Measurements from ENCODE around the gene GLIS1. TPM values are rescaled to one million over a fixed set of nuclear protein-coding genes. Genes with fewer than 3 reads are reported as not detected.

GLIS1 gene
- total and polyA plus RNA-seq, 7 donors, result 0.03 to 0.40 (median 0.15) TPM

DNA sequence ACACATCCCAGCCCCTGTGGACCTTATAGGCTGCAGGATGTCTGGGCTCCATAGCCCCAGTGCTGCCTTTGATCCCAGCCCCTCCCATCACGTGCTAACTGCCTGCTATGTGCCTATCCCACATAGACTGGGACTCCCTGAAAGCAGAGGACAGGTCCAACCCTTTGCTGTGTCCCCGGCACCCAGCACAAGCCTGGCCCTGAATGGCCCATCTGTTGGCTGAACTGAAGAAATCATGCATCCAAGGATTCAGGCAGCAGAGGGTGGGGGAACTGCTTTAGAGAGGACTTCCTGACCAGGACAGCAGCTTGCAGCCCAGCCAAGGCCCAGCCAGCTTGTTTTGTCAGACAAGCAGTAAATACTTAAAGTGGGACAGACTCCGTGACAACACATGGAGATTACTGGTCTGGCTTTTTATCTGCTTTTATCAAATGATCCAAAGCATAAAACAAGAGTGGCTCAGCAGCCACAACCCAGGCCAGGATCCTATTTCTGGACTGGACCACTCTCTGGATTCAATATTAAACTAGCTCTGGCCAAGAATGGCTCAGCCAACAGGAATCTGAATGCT, 69.3 kb downstream of the GLIS1 start:
- Histone ChIP-seq H3K4me1 (no peaks in the 10 kb centered on the region), H3K36me3 (ENCODE audit: insufficient read depth in 1 of 2, low read depth in 1 of 2) (no peaks in the 10 kb centered on the region), H3K27me3 (ENCODE audit: insufficient read depth in 3 of 3, low read length in 2 of 3) (peaks cover 0 to 1% (median 0%) of the 10 kb centered on the region in 3 donors), H3K4me3 (no peak overlapping the region), H3K27ac (no peak overlapping the region), H3K9me3 (no peaks in the 10 kb centered on the region)
- WGBS, 3 donors, result 47 to 66% (median 60%) methylated on average over 3 of the region's 3 CpGs
- TF ChIP-seq, protein P1, sequence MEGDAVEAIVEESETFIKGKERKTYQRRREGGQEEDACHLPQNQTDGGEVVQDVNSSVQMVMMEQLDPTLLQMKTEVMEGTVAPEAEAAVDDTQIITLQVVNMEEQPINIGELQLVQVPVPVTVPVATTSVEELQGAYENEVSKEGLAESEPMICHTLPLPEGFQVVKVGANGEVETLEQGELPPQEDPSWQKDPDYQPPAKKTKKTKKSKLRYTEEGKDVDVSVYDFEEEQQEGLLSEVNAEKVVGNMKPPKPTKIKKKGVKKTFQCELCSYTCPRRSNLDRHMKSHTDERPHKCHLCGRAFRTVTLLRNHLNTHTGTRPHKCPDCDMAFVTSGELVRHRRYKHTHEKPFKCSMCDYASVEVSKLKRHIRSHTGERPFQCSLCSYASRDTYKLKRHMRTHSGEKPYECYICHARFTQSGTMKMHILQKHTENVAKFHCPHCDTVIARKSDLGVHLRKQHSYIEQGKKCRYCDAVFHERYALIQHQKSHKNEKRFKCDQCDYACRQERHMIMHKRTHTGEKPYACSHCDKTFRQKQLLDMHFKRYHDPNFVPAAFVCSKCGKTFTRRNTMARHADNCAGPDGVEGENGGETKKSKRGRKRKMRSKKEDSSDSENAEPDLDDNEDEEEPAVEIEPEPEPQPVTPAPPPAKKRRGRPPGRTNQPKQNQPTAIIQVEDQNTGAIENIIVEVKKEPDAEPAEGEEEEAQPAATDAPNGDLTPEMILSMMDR (IDR thresholded peaks at IDR 0.05), result no peak
- no peak for DNase-seq
- intact Hi-C loops (cut with DNase I), result no loop called here
- no peak for ATAC-seq

DNA sequence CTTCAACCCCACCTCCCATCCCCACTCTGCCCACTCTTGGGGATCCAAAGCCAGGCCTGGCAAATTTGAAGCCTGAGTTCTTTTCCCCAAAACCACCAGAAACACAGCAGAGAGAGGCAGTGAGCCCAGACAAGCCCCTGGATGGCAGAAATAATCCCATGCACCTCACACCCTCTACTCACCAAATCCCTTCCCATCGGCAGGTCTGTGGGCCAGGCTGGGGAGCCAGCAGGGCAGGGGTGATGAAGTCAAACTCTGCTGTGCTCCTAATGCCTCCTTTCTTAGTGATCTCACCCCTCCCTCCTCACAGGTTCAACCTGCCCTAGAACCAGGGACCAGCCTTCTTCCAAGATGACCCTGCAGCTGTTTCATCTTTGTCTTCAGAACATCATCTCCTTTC, 72.4 kb downstream of the GLIS1 start:
- intact Hi-C loops (cut with DNase I), result no loop called here
- DNase-seq (peak in 1 of 2 donors; percentile 14), ATAC-seq (no peak)
- Histone ChIP-seq H3K36me3 (ENCODE audit: insufficient read depth in 1 of 2, low read depth in 1 of 2) (no peaks in the 10 kb centered on the region), H3K4me1 (no peaks in the 10 kb centered on the region), H3K27ac (no peak overlapping the region), H3K27me3 (ENCODE audit: insufficient read depth in 3 of 3, low read length in 2 of 3) (peaks cover 0 to 1% (median 0%) of the 10 kb centered on the region in 3 donors), H3K4me3 (no peak overlapping the region), H3K9me3 (no peaks in the 10 kb centered on the region)
- TF ChIP-seq, protein P1 (IDR thresholded peaks at IDR 0.05), result no peak
- WGBS, 3 donors, result 73 to 100% (median 80%) methylated on average over 1 of the region's 1 CpG

DNA sequence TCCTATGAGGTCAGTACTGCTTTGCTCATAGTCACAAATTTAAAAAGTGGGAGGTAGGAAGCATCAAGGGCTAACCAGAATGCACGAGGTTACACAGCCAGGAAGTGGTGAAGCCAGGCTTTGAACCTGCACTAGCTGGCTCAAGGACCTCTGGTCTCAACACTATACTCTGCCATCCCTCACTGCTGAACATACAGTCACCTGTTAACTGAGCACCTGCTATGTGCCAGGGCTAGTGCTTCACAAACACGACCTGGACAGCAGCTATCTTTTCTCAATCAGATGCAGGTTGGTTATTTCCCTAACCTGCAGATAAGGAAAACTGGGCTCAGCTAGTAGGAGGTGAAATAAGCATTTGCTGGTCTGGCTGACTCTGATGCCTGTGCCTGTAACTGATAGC, 73.0 kb downstream of the GLIS1 start:
- TF ChIP-seq, protein P1 (IDR thresholded peaks at IDR 0.05), result no peak
- Histone ChIP-seq H3K36me3 (ENCODE audit: insufficient read depth in 1 of 2, low read depth in 1 of 2) (no peaks in the 10 kb centered on the region), H3K27me3 (ENCODE audit: insufficient read depth in 3 of 3, low read length in 2 of 3) (peaks cover 0 to 1% (median 0%) of the 10 kb centered on the region in 3 donors), H3K27ac (no peak overlapping the region), H3K4me3 (no peak overlapping the region), H3K4me1 (no peaks in the 10 kb centered on the region), H3K9me3 (no peaks in the 10 kb centered on the region)
- no peak for DNase-seq
- no peak for ATAC-seq
- intact Hi-C loops (cut with DNase I), result no loop called here
- WGBS, 3 donors, result 28 to 48% (median 41%) methylated on average over 2 of the region's 2 CpGs

DNA sequence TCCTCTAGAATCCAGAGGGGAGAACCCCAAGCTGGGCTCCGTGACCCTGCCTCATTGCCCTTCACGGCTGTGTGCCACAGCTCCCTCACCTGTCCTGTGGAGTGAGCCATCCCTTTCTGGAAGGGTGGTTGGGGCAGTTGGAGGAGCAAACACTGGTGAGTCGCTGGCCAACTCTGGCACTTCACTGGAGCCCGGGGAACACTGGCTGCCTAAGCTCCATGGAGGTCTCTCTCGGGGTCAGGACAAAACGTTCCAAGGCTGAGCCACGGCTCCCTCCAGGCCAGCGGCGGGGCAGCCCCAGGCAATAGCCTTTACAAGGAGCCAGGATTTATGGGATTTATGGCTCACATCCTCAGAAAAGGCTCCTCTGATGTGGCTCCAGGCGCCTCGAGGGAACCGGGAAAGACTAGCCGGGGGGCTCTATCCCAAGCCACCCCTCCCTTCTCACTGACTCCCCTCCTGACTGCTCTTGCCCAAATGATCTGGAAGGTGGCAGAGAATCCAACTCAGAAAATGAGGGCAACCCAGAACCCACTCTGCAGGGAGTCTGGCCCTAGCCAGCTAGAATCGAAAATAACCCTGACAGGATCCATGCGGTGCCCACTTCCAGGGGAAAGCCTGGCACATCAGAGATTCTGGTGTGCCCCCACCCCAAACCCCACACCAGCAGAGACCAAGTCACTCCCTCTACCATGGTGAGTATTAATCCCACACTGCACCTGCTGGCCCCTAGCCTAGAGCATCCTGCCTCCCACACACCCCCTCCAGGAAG, 75.2 kb downstream of the GLIS1 start:
- Histone ChIP-seq H3K4me1 (no peaks in the 10 kb centered on the region), H3K27ac (no peak overlapping the region), H3K27me3 (ENCODE audit: insufficient read depth in 3 of 3, low read length in 2 of 3) (peaks cover 0 to 1% (median 0%) of the 10 kb centered on the region in 3 donors), H3K36me3 (ENCODE audit: insufficient read depth in 1 of 2, low read depth in 1 of 2) (no peaks in the 10 kb centered on the region), H3K4me3 (no peak overlapping the region), H3K9me3 (no peaks in the 10 kb centered on the region)
- TF ChIP-seq, protein P1 (IDR thresholded peaks at IDR 0.05), result no peak
- intact Hi-C loops (cut with DNase I), result no loop called here
- DNase-seq (peak in 1 of 2 donors; percentile 31), ATAC-seq (no peak)
- 29 to 31% (median 29%) methylated on average over 15 of the region's 15 CpGs for WGBS, 3 donors
